ENCODE data around the gene PPP3R2.
"Not testable (repeated sequence)": the region's sequence is repeated elsewhere in the genome, so short reads cannot be mapped to it uniquely, and the experiment has no call there.

PPP3R2 gene, protein sequence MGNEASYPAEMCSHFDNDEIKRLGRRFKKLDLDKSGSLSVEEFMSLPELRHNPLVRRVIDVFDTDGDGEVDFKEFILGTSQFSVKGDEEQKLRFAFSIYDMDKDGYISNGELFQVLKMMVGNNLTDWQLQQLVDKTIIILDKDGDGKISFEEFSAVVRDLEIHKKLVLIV

DNA sequence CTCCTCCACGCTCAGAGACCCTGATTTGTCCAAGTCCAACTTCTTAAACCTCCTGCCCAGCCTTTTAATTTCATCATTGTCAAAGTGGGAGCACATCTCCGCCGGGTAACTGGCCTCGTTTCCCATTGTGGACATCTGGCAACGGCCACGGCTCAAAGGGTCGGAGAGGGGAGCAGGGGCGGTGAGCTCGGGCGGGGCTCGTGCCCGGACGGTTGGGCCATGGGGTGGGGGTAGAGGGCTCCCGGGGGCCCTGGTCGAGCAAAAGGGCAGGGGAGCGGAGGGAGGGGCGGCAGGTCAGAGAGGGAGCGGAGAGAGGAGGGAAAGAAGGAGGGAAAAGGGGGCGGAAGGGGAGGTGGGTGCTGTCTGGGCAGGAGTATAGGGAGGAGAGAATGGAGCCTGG, at the start of gene PPP3R2:
Gene PPP3R2 (minus strand): TSS at position 174 of the 400 bp plus-strand sequence. CDS start 48 bp downstream, at position 126.
- no peak for DNase-seq

DNA sequence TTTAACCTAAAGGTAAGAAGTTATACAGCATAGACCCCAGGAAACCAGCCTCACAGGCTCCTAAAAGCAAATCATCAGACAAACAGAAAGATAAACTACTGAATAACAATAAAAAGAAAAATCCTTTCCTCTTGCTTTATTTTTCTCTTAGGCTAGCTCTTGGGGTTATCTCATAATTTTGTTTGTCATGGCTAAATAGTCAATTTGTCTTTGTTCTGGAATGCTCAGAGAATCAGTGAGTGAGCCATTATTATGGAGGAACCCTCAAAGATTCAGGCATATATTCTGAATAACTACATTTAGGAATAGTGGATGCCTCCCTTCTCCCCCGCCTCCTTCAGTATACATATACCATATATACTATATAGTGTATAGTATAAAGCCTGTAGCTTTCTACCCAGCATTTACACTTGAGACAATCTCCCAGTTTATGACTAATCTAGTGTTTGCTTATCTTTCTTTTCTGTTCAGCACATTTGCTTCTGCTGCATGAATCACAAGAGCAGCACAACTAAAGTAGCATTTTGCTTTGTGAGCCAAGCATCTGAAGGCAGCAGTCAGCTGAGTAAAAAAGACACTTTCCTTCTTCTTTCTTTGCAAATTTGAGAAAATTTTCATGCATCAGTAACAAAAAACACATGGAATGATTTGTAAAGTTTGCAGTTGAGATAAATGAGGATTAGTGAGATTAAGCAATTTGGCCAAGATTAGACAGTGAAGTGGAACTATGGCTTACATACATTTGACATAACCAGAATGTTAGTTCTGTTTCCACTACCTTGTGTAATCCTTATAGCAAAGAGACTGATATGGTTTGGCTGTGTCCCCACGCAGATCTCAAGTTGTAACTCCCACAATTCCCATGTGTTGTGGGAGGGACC, 45.3 kb upstream of the PPP3R2 start:
- DNase-seq: no peak

DNA sequence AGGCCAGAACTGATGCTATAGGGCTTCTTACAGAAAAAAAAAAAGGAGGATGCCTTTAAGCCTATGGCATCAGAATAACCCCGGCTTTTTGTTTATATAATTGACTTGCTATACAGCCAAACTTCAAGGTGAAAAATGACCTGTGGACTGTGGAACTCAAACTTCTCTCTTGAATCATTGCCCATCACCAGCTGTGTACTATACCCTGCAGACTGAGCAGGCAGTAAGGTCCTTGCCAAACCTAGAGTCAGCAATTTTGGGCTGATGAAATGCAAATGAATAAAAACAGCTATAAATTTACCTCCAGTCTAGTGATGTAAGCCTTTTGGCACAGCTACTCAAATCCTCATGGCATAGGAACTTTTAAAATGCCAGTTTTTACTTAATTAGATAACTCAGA, 44.5 kb upstream of the PPP3R2 start:
- DNase-seq: no peak

DNA sequence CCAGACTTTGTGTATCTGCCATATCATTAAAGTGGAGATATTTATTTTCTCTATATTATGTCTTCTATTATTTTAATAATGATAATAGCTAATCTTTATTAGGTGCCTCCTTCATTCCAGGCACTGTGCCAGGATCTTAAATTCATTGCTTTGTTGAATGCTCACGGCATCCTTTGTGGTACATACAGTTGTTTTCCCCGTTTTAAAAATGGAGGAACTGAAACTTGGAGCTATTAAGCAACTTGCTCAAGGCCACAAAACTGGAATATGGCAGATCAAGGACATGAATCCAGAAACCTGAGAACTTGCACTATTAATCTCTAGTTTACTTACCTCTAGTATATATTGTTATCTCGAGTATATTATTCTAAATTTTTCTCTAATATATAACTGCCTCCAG, 41.5 kb upstream of the PPP3R2 start:
- DNase-seq: no peak

DNA sequence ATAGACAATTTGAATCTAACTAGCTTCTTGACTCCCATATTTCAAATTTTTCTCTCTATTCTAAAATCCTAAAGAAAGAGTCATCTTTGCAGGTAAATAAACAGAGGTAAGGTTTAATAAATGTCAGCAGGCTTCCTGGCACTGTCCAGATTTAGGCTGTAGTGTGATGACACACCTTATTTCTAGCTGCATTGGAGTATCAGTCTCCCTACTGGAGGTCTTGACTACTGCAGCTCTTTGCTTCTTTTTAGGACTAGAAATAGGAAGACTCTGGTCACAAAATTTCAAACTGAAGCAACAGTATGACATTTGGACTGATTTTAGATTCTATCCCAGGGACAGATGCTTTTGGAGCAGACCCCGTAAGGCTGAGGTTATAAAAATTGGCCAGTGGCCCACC, 40.7 kb upstream of the PPP3R2 start:
- DNase-seq: no peak

DNA sequence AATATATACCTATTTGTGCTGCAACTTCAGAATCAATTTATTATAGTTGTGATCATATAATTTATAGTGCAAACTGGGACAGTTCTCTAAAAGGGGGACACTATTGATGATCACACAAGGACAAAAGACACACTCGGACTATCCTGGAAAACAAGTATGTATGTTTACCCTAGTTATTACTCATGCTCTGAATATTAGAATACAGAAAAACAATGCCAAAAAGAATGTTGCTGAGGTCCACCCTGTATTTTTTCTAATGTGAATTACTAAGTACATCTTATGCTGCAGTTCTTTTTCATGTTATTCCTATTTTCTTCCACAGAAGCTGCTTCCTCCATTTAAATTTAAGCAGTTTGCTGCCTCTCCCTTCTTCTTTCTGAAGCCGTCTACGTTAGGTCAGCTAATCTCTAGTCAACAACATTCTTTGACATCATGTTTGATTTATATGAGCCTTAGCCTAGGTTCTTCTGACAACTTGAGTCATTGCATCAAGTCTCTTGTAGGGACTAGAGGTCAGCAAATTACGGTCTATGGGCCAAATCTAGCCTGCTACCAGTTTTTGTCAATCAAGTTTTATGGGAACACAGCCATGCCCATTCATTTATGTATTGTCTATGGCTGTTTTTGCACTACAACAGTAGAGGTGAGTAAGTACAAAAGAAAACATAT, 40.1 kb upstream of the PPP3R2 start:
- DNase-seq: no peak

DNA sequence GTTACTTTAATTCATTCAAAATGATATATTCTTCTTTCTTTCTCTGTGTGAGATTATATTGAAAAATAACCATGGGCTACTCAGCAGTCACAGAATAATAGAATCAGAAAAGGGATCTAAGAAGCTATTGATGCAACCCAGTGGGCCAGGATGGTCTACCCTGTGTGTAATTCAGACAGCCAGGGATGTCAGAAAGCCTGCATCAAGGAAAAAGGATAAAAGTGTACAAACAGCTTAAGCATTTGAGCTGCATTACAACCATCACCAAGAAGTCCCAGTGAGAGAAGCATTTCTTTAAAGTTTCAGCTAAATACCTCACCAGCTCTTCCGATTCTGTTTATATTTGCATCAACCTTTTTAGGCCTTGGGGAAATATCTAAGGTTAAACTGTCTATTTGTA, 37.8 kb upstream of the PPP3R2 start:
- DNase-seq: no peak

DNA sequence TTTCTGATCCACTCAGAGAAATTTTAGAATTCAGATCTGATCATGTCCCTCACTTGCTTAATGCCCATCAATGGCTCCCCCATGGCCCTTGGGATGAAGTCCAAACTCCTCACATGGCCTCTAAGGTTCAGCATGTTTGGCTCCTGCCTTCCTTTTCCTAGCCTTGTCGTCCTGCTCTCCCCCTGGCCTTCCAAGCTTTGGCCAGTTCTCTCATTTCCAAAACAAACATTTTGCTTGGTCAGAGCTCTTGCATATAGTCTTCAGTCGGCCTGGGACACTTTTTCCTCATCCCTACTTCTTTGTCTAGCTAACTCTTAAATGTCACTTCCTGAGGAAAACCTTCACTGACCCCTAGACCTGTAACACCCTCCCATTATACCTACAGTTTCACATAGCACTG, 37.1 kb upstream of the PPP3R2 start:
- no peak for DNase-seq

DNA sequence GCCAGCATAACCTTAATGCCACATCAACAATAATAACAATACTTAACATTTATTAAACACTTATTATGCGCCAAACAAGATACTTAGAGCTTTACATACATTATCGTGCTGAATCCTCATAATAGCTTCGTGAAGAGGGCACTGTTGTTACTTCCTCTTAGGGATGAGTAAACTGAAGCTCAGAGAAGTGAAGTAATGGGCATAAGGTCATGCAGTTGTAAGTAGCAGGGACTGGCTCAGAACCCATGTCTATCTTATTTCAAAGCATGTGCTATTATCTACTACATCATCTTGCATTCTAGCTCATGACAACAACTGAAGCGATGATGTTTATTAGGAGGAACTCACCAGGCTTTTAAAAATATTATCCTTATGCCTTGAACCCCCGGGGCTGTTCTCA, 34.9 kb upstream of the PPP3R2 start:
- DNase-seq: no peak

DNA sequence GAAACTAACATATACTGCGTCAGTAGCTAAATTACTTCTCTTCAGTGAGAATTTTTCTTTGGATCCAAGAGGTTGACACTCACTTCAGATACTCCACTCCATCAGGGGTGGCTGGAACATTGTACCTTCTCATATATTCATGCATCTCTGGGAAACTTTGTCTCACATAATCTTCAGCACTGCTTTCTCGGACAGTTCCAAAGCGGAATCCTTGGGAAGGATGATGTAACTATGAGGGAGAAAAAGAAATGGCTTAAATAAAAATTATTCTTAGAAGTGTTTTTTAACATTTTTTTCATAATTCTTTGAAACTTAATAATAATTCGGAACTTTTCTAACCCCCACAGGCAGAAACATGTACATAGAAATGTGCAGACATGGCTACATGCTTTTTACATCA, 33.4 kb upstream of the PPP3R2 start:
- no peak for DNase-seq

DNA sequence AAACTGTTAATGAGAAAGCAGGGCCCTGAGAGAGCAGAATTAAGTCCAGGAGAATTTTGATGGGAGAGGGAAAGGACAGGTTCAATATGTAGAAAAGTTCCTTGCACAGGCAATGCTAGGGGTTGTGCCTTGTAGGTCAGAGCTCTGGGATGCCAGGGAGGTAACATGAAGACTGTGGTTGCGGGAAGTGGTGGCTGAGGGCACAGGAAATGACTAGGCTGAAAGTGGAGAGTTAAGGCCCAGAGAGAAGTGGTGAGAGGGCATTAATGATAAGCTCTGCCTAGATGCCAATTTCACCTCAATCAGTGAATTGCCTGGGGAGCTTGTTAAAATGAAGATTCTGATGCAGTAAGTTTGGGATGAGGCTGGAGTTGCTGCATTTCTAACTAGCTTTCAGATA, 31.5 kb upstream of the PPP3R2 start:
- DNase-seq: peak in 1 of 2 donors; percentile 1

DNA sequence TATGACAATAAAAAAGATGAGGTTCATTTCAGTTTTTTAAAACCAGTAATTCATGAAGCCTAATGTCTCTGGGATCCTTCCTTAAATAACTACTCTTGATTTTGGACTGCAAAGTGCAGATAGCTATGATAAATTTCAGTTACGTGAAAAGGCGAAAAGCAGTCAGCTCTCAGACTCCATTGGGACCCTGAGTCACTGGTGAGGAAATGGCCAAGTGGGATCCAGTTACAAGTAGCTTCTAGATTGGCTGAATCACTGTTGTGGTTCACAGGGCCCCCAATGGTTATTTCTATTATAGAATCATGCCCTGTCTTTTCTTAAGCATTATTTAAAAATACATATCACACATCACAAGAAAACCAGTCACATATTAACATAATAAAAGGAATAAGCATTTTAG, 31.1 kb upstream of the PPP3R2 start:
- DNase-seq: no peak

DNA sequence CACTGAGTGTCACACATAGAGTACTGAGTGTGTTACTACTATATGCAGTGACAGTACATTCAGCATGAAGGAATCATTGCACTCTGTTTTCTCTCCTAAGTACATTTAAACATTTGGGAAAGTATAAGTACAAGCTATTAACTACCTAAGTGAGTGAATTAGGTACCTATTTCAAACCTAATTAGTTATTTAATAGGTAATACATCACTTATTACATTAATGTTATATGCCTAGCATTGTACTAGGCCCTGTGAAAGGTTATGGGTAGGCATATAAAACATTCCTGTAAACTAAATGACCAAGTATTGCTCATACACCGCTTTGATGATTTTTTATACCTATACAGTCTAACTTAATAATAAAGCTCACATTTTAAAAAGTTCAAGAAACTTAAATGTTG, 25.7 kb upstream of the PPP3R2 start:
- no peak for DNase-seq

DNA sequence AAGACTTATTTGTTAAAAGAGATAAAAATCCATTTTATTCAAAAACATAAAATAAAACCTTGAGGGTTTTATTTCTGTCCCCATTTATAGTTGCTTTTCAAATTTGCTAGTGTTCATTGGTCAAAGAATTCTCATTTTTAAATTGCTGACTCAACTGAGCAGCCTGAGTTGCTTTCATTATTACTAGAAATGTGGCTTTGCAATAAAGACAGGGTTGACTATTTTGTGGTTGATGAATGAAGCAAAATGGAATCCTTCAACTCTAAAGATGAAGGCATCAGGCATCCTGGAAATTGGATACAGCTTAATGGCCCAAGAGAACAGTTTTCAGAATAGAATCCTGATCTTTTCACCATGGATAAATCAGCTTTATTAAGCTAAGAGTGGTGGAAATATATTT, 23.9 kb upstream of the PPP3R2 start:
- DNase-seq: no peak

DNA sequence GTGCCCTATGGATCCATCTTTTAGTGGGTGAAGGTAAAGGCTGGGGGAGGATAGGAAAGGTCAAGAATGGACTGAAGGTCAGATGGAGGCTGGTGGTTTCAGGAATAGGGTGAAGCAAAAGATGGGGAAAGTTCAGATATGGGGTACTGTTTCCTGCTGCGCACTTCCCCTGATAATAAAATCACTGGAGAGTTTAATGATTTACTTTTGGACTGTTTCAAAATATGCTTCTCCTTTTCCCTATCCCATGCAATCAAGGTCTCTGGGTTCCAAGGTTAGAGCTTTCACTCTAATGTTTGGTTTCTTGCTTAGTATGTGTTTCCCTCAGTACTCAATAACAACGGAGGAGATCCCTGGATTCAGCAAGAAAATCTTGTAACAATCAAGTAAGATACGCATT, 10.8 kb upstream of the PPP3R2 start:
- no peak for DNase-seq

DNA sequence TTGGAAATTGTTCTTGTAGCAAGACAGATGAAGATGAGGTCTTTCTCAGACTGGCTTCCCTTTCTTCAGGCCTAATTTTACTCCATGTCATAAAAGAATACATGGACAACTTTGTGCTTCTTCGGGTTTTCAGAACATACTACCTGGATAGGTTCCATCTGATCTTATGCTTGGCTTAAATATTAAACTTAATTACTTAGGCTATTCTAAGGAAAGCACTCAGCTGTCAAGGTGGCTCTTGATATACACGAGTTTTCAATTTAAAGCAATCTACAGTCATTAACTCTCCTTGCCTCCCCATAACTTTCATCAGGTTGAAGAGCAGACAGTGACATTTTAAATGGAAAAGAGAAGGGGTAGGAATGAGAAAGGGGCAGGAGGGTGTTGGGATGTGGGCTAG, 9.5 kb upstream of the PPP3R2 start:
- no peak for DNase-seq

DNA sequence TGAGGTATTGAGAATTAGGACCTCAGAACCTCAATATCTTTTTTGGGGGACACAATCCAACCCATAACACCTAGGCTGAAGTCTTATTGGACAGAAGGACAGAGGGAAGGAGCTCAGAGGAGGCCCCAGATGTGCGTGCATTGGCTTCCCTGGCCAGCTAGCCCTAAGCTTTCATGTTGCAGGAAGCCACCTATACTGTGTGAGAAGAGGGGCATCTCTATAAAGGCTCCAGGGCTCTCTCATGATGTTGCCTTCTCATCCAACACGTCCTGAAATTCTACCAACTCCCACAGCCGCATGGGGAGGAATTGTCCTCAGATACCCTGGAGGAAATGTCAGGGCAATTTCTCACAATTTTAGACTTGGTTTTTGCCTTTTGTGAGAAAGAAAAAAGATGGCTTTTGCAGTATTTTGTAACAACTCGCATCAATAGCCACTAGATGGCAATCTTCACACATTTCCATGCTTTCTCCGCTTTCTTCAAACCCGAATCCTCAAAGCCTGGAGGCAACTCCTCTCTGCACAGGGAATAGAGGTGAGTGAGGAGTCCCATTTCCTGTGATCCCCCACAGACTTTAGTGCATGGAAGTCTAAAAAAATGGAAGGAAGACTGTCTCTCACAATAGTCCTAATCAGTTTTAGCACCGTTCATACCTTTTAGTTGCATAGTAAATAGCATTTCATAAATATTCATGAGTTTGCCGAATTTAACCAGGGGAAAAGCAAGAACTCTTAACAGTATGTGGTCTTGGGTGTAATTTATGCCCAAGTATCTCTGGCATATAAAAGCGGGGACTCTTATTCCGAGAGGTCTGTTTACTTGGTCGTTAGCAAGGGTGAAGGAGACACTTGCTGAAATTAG, 7.4 kb upstream of the PPP3R2 start:
- peak in 1 of 2 donors; percentile 35 for DNase-seq

DNA sequence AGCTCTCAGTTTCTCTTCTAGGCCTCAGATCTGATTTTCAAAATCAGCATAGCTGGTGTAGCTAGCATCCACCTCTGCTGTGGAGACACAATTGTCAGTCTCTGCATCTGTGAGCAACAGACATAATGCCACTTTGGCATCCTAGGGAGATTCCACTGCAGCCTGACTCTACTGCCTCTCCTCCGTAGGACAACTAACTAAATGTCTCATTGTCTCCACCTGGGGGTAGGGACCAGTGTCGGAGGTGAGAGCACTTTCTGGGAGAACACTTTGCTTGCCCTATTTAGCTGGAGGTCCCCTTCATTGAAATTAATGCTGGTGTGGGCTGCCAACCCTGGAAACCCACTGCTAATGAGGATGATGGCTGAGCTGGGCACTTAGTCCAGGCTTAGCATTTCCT, 1.4 kb downstream of the PPP3R2 start:
- no peak for DNase-seq

DNA sequence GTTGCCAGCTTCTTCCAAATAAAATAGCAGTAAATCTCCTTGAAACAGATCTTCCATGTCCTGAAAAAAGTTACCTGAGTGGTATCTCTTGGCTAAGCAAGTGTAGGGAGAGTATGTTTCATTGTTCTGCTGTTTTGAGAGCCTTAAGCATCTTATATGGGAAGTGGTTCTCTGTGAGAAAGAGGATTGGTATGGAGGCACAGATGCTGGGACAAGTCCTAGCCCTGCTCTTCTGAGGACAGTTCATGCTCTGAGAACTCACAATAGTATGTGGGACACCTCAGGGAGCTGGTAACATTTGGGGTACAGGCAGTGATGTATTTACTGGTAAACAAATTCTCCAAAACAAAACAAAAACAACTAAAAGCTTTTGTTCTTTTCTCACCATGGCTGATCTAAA, 2.0 kb downstream of the PPP3R2 start:
- DNase-seq: no peak

DNA sequence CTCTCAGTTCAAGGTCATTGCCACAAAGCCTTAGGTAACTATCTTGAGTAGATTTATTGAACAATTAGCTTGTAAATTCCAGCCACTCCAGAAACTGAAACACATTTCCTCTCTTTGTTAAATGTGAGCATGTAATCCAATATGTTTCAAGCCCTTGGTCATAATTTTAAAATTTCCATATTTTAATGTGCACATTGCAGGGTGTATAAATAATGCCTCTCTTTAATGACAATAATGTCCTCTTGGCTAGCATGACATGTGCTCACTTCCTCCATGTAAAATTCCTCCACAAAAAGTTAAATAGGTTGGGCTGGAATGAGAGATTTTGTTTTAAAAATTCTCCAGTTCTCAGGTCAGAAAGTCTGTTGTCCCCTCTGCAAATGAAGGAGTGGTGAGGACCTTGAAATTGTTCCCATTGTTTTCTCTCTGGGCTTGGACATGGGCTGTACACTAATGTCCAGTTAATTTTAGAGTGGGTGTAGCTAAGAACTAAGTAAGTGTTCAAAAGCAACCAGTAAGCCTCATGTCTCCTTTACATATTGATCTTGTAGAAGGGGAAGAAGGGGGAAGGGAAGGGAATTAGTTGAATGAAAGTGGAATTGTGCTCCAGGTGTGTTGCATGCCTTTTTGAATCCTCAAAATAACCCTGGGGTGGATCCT, 2.9 kb downstream of the PPP3R2 start:
- no peak for DNase-seq

DNA sequence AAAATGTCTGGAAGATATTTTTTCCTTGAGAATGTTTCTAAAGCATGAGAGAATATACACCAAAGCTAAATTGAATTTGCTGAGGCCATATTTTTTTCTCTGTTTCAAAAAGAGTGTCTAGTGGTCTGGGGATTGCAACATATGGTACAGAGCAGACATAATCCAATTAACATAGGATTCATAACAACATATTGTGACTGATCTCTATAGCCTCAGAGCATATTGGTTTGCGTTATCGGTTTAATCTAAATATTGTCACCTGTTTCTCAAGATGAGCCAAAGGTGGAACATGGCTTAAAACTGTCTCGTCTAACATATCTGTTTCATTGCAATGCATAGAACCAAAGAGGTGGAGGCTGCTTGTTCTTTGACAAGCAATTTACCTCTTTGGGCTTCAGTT, 3.9 kb downstream of the PPP3R2 start:
- no peak for DNase-seq

DNA sequence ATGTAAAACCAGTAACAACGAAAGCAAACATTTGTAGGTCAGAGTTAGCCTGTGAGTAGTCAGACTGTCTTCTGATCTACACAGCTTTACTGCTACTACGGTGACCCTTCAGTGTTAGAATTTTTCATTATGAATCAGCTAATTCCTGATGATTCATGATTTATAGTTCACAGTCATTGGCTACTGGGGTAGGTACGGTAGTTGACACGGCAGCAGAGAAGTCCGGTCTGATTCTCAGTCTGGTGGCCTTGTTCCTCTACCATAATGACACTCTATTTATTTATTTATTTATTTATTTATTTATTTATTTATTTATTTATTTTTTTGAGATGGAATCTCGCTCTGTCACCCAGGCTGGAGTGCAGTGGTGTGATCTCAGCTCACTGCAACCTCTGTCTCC, 4.7 kb downstream of the PPP3R2 start:
- not testable (repeated sequence) for DNase-seq
